ENCODE results near the gene KCNRG.
"Not testable (repeated sequence)": the region's sequence is repeated elsewhere in the genome, so short reads cannot be mapped to it uniquely, and the experiment has no call there.

KCNRG gene

GRCh38 chr13:50026788-50027473 is 11.7 kb downstream of the KCNRG start:
- Mint-ChIP-seq H3K27ac (no peak overlapping the region), H3K36me3 (ENCODE audit: low read depth) (peaks cover 48% of the 10 kb centered on the region), H3K27me3 (ENCODE audit: low read depth) (no peaks in the 10 kb centered on the region), H3K4me3 (no peak overlapping the region), H3K9me3 (no peaks in the 10 kb centered on the region), H3K4me1 (ENCODE audit: low read depth) (peaks cover 9% of the 10 kb centered on the region)
- no peak for DNase-seq (ENCODE audit: low spot score)

- H3K27ac Mint-ChIP-seq, result no peak overlapping the region
These were observed 15.1 kb downstream of the KCNRG start for GRCh38 chr13:50030315-50030714.

DNA sequence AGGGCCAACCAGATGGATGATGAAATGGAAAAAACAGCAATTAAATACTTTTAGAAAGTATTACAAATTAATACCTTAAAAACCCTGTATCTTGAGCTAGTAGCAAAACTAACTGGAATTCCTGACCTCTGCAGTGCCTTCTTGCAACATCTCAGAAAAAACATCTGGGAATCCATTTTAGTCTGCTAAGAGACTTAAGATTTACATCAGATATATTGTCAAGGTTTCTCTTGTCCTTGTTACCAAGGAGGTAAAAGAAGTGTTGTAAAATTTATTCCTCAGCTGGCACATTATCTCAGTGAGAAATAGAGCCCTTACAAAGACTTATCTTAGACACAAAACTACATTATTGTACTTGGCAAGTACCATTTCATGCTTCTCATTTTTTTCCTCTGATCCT is 18.5 kb downstream of the KCNRG start:
- Mint-ChIP-seq H3K36me3 (ENCODE audit: low read depth) (peaks cover 13% of the 10 kb centered on the region), H3K27me3 (ENCODE audit: low read depth) (no peaks in the 10 kb centered on the region), H3K4me1 (ENCODE audit: low read depth) (peaks cover 5% of the 10 kb centered on the region), H3K9me3 (no peaks in the 10 kb centered on the region), H3K4me3 (no peak overlapping the region), H3K27ac (no peak overlapping the region)
- no peak for DNase-seq (ENCODE audit: low spot score)

More at GRCh38 chr13:50030315-50030714, 15.1 kb downstream of the KCNRG start:
- Mint-ChIP-seq H3K4me3 (no peak overlapping the region), H3K27me3 (ENCODE audit: low read depth) (no peaks in the 10 kb centered on the region), H3K4me1 (ENCODE audit: low read depth) (peaks cover 9% of the 10 kb centered on the region), H3K36me3 (ENCODE audit: low read depth) (peaks cover 31% of the 10 kb centered on the region), H3K9me3 (no peaks in the 10 kb centered on the region)
- no peak for DNase-seq (ENCODE audit: low spot score)

GRCh38 chr13:50037788-50038187 is 22.5 kb downstream of the KCNRG start:
- peaks cover 19% of the 10 kb centered on the region for H3K36me3 Mint-ChIP-seq (ENCODE audit: low read depth)

GRCh38 chr13:50038266-50038665 is 23.0 kb downstream of the KCNRG start:
- Mint-ChIP-seq H3K4me3 (no peak overlapping the region), H3K9me3 (no peaks in the 10 kb centered on the region), H3K27ac (no peak overlapping the region), H3K4me1 (ENCODE audit: low read depth) (no peaks in the 10 kb centered on the region), H3K36me3 (ENCODE audit: low read depth) (peaks cover 24% of the 10 kb centered on the region), H3K27me3 (ENCODE audit: low read depth) (no peaks in the 10 kb centered on the region)
- DNase-seq (ENCODE audit: low spot score), result no peak

More at GRCh38 chr13:50037788-50038187, 22.5 kb downstream of the KCNRG start:
- Mint-ChIP-seq H3K27me3 (ENCODE audit: low read depth) (no peaks in the 10 kb centered on the region), H3K27ac (no peak overlapping the region), H3K4me1 (ENCODE audit: low read depth) (no peaks in the 10 kb centered on the region), H3K9me3 (no peaks in the 10 kb centered on the region), H3K4me3 (no peak overlapping the region)
- no peak for DNase-seq (ENCODE audit: low spot score)

DNA sequence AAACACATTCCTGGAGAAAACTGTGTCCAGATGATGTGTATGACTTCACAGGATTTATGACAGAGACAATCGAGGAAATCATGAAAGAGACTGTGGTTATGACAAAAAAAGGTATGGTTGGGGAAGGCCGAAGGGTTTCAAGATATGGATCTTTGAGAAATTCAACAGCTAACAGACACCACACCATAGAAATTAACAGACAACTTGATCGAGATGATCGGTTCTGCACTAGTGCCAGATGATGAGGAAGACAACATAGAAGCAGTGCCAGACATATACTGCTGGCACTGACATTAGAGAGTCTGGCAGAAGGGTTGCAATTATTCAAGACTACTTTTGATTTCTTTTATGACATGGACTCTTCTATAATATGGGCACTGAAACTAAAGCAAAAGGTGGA is 37.2 kb downstream of the KCNRG start:
- Mint-ChIP-seq H3K36me3 (ENCODE audit: low read depth) (peaks cover 48% of the 10 kb centered on the region), H3K4me1 (ENCODE audit: low read depth) (peaks cover 24% of the 10 kb centered on the region), H3K9me3 (no peaks in the 10 kb centered on the region), H3K27me3 (ENCODE audit: low read depth) (no peaks in the 10 kb centered on the region), H3K4me3 (peak overlapping the region; percentile 4), H3K27ac (peak overlapping the region; percentile 38)
- no peak for DNase-seq (ENCODE audit: low spot score)

GRCh38 chr13:50053844-50054243 is 38.6 kb downstream of the KCNRG start:
- Mint-ChIP-seq H3K9me3 (no peaks in the 10 kb centered on the region), H3K27ac (no peak overlapping the region), H3K4me1 (ENCODE audit: low read depth) (peaks cover 25% of the 10 kb centered on the region), H3K36me3 (ENCODE audit: low read depth) (peaks cover 57% of the 10 kb centered on the region), H3K27me3 (ENCODE audit: low read depth) (no peaks in the 10 kb centered on the region), H3K4me3 (no peak overlapping the region)
- DNase-seq (ENCODE audit: low spot score), result no peak

DNA sequence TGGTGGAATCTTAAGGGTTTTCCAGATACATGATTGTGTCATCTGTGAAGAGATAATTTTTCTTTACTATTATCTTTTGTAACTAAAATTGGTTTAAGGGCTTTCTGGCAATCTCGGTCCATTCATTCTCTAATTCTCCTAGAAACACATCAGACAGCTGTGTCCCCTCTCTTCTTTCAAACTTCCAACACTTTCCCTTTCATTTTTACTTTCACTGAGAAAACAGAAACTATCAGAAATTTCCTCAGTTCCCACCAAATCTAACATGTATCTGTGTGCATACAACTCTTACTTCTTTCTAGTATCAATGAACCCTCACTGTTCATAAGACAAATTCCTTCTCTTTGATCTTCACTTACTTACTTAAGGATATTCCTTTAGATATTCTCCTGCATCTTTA is 40.2 kb downstream of the KCNRG start:
- Mint-ChIP-seq H3K27me3 (ENCODE audit: low read depth) (no peaks in the 10 kb centered on the region), H3K9me3 (no peaks in the 10 kb centered on the region), H3K4me3 (no peak overlapping the region), H3K27ac (peak overlapping the region; percentile 23), H3K36me3 (ENCODE audit: low read depth) (peaks cover 63% of the 10 kb centered on the region), H3K4me1 (ENCODE audit: low read depth) (peaks cover 29% of the 10 kb centered on the region)
- no peak for DNase-seq (ENCODE audit: low spot score)

DNA sequence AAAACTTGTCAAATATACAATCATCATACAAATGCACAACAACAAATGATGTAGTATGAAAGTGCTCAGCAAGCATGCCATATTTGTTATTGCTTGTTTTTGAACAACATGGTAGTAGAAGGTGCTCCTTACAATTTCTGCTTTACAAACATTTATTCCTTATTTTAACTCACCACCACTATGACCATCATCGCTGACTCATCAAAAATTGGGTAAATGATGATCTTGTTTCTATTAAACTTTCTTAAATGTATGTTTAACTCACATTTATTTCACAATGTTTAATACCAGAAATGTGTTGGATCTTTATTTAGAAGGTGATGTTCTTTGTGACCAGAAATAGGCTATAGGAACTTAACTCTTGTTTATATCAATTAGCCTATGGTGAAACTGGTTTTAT is 45.5 kb downstream of the KCNRG start:
- Mint-ChIP-seq H3K27ac (no peak overlapping the region), H3K4me3 (no peak overlapping the region), H3K4me1 (ENCODE audit: low read depth) (peaks cover 14% of the 10 kb centered on the region), H3K9me3 (no peaks in the 10 kb centered on the region), H3K36me3 (ENCODE audit: low read depth) (peaks cover 46% of the 10 kb centered on the region), H3K27me3 (ENCODE audit: low read depth) (no peaks in the 10 kb centered on the region)
- DNase-seq (ENCODE audit: low spot score), result no peak

DNA sequence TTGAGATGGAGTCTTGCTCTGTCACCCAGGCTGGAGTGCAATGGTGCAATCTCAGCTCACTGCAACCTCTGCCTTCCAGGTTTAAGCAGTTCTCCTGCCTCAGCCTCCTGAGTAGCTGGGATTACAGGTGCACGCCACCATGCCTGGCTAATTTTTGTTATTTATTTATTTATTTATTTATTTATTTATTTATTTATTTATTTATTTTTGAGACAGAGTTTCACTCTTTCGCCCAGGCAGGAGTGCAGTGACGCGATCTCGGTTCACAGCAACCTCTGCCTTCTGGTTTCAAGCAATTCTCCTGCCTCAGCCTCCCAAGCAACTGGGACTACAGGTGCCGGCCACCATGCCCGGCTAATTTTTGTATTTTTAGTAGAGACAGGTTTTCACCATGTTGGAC is 47.1 kb downstream of the KCNRG start:
- peaks cover 51% of the 10 kb centered on the region for H3K36me3 Mint-ChIP-seq (ENCODE audit: low read depth)
- not testable (repeated sequence) for H3K27ac Mint-ChIP-seq; H3K4me3 Mint-ChIP-seq; H3K27me3 Mint-ChIP-seq (ENCODE audit: low read depth); H3K4me1 Mint-ChIP-seq (ENCODE audit: low read depth); DNase-seq (ENCODE audit: low spot score); H3K9me3 Mint-ChIP-seq

- no peak overlapping the region for H3K4me3 Mint-ChIP-seq
- H3K4me1 Mint-ChIP-seq (ENCODE audit: low read depth), result peaks cover 22% of the 10 kb centered on the region
- no peak for DNase-seq (ENCODE audit: low spot score)
- H3K36me3 Mint-ChIP-seq (ENCODE audit: low read depth), result peaks cover 46% of the 10 kb centered on the region
- H3K9me3 Mint-ChIP-seq, result no peaks in the 10 kb centered on the region
- H3K27me3 Mint-ChIP-seq (ENCODE audit: low read depth), result no peaks in the 10 kb centered on the region
- H3K27ac Mint-ChIP-seq, result no peak overlapping the region
These were observed 50.5 kb downstream of the KCNRG start for GRCh38 chr13:50065712-50066111.

- no peak for DNase-seq (ENCODE audit: low spot score)
These were observed 53.3 kb downstream of the KCNRG start for GRCh38 chr13:50068508-50068907.

GRCh38 chr13:50069261-50069660 is 54.0 kb downstream of the KCNRG start:
- no peak overlapping the region for H3K4me3 Mint-ChIP-seq
- no peak for DNase-seq (ENCODE audit: low spot score)
- no peaks in the 10 kb centered on the region for H3K27me3 Mint-ChIP-seq (ENCODE audit: low read depth)
- H3K27ac Mint-ChIP-seq, result no peak overlapping the region
- H3K4me1 Mint-ChIP-seq (ENCODE audit: low read depth), result peaks cover 42% of the 10 kb centered on the region
- H3K36me3 Mint-ChIP-seq (ENCODE audit: low read depth), result peaks cover 57% of the 10 kb centered on the region
- H3K9me3 Mint-ChIP-seq, result no peaks in the 10 kb centered on the region

More at GRCh38 chr13:50068508-50068907, 53.3 kb downstream of the KCNRG start:
- no peak overlapping the region for H3K27ac Mint-ChIP-seq
- peaks cover 40% of the 10 kb centered on the region for H3K4me1 Mint-ChIP-seq (ENCODE audit: low read depth)
- H3K9me3 Mint-ChIP-seq, result no peaks in the 10 kb centered on the region
- H3K4me3 Mint-ChIP-seq, result no peak overlapping the region
- peaks cover 53% of the 10 kb centered on the region for H3K36me3 Mint-ChIP-seq (ENCODE audit: low read depth)
- H3K27me3 Mint-ChIP-seq (ENCODE audit: low read depth), result no peaks in the 10 kb centered on the region

DNA sequence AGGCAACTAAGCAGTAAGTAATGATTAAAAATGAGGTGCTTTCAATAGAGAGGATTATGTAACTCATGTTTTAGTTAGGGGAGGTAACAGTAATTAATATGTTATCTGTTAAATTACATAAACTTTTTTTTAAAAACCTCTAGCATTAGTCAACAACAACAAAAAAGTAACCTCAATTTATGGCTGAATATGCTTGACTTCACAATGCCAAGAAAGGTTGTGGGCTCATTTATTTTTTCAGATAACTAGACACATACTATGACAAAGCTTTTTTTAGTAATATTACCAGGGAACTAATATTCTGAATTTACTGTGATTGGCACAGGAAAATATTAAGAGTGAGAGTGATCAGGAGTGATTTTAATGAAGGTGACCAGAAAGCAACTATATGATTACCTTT is 54.9 kb downstream of the KCNRG start:
- Mint-ChIP-seq H3K4me1 (ENCODE audit: low read depth) (peaks cover 42% of the 10 kb centered on the region), H3K27me3 (ENCODE audit: low read depth) (no peaks in the 10 kb centered on the region), H3K4me3 (no peak overlapping the region), H3K27ac (no peak overlapping the region), H3K9me3 (no peaks in the 10 kb centered on the region), H3K36me3 (ENCODE audit: low read depth) (peaks cover 56% of the 10 kb centered on the region)
- DNase-seq (ENCODE audit: low spot score), result no peak

Measured in T-helper 2 cell treated with Interferon-gamma antibody and Interleukin-4, amounts not matched to agents 5 μg/mL and 100 μg/mL, for 36 hours (primary cell).